Measurements from ENCODE around the gene WDR89.
A peak's percentile ranks its signal among the peaks of the same experiment; 100 is the strongest.
"Not testable (repeated sequence)": the region's sequence is repeated elsewhere in the genome, so short reads cannot be mapped to it uniquely, and the experiment has no call there.

WDR89 gene, protein sequence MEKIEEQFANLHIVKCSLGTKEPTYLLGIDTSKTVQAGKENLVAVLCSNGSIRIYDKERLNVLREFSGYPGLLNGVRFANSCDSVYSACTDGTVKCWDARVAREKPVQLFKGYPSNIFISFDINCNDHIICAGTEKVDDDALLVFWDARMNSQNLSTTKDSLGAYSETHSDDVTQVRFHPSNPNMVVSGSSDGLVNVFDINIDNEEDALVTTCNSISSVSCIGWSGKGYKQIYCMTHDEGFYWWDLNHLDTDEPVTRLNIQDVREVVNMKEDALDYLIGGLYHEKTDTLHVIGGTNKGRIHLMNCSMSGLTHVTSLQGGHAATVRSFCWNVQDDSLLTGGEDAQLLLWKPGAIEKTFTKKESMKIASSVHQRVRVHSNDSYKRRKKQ

DNA sequence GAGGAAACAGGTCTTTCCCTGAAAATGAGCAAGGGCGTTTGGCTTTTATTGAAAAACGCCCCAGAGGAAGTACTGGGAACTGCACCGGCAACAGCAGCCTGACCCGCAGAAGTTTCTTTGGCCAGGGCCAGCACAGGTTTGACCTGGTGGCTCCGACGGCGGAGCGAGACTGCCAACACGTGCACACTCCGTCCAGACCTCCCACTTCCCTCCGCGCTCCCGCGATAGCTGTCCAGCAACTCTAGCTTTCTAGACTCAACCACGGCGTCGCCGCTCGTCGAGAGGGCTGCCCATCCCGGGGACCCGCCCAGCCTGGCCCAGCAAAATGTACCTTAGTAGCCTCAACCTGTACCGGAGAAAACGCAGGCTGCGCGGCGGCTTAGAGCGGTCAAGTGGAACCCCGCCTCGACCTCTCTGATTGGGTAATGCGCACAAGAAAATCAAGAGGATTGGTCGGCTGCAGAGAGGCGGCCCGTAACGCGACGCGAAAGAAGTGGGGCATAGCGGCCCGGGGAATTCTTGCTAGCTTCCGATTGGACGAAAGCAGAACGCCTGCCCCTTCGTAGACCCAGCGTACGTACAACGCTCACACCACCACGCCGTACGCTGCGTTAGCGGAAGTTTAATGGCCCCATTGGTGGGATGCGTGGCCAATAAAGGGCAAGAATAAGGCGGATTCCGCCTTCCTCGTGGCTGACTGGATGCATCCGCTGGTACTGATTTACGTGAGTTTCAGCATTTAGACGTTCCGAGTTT, at the start of gene WDR89:
WDR89 (minus strand) TSS at position 399 of the 756 bp plus-strand sequence. CDS start 41,929 bp downstream, outside the sequence.
- DNase-seq: peak; percentile 98

DNA sequence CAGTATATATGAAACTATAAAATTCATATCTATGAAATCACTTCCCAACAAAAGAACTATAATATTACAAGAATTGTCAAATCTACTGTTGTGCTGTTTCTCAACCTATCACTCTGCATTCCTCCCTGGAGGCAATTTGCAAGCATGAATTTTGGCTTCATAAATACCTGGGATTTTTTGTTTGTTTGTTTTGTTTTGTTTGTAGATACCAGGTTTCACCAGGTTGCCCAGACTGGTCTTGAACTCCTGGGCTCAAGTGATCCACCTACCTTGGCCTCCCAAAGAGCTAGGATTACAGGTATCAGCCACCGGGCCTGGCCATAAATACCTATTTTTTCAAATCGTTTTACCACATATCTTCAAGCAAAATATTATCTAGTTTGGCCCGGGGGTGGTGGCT, 47.5 kb upstream of the WDR89 start:
- DNase-seq: no peak

DNA sequence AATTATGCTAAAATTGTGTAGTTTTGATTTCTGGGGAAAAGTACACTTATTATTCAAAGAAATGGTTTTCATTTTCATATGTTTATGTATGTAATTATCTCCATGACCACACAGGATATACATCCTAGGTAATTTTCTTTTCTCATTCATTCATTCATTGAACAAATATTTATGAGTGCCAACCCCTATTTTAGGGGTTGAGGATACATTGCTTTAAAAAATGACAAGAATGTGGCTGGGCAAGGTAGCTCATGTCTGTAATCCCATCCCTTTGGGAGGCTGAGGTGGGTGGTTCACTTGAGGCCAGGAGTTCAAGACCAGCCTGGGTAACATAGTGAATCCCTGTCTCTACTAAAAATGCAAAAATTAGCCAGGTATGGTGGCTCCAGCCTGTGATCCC, 45.3 kb upstream of the WDR89 start:
- no peak for DNase-seq

DNA sequence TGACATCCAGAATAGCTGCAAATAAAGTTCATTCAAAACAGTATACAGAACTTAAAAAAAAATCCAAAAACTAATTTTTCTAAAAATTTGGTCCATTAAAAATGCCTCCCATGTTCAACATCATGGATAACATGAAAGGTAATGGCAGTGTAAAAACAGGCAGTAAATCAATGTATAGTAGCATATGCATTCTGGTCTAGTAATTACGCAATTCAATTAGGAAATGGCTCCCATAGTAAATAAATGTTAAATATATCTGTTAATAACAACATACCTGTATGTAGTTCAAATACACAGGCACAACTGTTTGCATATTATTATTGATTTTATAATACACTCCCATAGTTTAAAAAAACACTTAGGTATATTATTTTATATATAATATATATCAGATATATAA, 43.7 kb upstream of the WDR89 start:
- DNase-seq: no peak

DNA sequence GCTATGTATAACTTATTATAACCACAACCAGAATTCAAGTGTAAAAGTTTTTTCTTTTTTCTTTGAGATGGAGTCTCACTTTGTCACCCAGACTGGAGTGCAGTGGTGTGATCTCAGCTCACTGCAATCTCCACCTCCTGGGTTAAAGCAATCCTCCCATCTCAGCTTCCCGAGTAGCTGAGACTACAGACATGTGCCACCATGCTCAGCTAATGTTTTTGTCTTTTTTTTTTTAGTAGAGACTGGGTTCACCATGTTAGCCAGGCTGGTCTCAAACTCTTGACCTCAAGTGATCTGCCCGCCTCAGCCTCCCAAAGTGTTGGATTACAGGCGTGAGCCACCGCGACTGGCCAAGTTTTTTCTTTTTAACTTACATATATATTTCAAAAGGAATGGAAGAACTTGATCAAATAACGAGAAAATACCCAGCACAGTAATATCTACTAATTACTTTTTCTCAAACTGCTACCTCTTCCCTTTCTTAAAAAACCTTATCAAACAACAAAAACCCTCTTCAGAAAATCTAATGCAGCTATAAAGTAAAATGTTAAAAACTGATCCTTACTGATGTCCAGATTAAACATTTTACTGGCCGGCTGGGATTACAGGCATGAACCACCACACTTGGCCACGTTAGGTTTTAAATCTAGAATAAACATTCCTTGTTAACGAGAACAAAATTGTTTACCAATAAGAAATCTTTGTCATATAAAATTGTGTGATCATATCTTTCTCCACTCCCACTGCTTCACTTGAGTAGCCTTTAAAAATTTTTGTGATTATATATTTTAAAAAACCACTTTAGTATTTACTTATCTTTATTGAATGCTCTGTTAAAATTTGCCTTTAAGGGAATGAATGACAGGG, 41.3 kb upstream of the WDR89 start:
- DNase-seq: no peak

DNA sequence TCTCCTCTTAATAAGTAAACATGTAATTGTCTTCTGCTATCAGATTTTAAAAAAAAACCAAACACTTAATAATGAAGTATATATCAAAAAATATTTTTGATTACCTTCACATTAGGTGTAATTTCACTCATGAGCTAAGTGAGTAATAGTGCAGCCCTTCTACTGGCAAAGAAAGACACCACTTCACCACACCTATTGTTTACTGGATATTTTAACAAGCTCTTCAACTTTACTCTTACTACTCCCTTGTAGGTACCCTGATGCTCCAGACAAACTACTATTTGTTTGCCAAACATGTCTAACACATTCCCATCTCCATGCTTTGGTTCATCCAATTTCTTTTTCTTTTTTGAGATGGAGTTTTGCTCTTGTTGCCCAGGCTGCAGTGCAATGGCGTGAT, 36.9 kb upstream of the WDR89 start:
- DNase-seq: no peak

DNA sequence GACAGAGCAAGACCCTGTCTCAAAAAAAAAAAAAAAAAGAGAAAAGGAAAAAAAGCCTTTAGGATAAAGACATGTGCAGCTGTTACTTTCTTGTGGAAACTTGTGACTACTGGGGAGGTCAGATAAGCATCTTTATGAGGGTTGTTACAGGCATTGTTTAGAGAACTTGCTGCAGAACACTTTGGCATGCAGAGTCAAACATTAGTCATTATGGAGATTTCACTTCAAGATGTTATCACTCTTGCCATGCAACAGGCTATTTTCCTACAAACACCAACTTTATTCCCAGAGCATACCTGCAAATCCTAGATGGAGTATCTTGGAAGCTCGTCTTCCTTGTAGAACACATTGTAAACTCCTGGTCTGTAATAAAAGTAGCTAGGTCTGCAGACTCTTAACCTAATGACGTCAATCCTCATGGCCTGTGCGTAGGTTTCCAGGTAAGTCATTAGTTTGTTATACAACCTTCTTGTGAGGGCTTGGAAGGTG, 36.3 kb upstream of the WDR89 start:
- DNase-seq: no peak

DNA sequence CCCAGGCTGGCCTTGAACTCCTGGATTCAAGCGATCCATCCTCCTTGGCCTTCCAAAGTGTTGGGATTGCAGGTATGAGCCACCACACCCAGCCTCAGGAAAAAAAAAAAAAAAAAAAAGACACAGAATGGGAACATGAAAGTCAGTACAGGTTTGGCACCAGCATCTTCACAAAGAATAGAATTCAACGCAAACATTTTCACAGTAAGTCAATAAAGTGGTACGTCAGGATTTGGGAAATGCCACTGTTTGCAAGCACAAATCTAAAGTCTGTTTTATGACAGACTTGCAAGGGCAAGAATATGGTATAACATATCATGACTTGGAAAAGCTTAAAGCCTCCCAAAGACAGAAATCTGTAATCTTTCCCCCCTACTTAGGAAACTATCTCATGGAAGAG, 34.9 kb upstream of the WDR89 start:
- no peak for DNase-seq

DNA sequence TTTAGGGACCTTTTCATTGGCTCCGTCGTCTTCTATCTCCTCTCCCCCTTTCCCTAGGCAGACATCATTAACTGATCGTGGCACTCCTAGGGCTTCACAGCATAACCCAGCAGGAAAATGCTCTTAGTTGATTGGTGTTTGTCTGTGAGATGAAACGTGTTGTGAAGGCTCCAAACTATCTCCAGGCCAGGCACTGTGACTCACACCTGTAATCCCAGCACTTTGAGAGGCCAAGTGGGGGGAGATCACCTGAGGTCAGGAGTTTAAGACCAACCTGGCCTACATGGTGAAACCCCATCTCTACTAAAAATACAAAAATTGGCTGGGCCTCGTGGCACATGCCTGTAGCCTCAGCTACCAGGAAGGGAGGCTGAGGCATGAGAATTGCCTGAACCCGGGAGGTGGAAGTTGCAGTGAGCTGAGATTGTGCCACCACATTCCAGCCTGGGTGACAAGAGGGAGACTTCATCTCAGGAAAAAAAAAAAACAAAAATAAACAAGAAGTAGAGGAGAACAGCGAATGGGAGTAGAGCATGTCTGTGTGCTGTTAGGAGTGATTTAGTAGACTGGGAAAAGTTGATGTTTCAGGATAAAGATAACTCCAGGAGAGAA, 32.3 kb upstream of the WDR89 start:
- DNase-seq: no peak

DNA sequence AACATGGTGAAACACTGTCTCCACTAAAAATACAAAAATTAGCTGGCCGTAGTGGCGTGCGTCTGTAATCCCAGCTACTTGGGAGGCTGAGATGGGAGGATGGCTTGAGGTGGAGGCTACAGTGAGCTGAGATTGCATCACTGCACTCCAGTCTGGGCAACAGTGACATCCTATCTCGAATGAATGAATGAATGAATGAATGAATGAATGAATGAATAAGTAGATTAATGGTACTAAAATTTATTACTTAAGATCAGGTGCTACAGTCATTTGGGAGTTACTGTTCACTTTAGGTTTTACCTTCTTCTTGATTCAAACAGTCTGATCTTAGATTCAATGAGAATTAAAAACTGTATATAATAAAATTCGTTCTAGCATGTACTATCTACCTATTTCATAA, 31.6 kb upstream of the WDR89 start:
- DNase-seq: no peak

DNA sequence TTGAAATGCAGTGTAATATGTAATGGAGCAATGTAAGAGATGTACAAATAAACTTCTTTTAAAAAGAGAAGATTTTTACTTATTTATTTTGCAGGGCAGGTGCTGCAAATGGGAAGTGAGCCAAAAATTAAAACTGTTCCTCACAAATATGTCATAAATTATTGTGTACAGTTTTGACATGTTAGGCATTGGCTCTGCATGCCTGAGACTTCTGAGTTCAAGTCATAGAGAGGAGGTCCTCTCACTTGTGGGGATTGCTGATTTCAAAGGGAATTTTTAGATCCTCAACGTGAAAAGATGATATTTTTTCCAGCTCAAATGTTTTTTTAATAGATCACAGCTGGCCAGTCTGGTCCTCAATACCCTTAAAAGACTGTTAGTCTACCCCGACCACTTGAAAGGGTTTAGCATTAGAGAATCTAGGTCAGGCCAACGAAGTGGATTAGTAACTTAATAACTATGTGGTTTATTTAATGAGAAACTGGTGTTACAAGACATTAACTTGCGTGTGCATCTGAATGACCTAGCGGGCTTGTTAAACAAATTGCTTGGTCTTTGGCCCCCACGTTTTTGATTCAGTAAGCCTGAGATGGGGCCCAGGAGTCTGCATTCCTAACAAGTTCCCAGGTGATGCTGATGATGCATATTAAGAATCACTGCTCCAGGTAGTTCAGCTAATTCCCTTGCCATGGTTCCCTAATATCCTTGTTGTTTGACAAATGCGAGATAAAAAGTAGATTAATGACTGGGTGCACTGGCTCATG, 30.9 kb upstream of the WDR89 start:
- no peak for DNase-seq

DNA sequence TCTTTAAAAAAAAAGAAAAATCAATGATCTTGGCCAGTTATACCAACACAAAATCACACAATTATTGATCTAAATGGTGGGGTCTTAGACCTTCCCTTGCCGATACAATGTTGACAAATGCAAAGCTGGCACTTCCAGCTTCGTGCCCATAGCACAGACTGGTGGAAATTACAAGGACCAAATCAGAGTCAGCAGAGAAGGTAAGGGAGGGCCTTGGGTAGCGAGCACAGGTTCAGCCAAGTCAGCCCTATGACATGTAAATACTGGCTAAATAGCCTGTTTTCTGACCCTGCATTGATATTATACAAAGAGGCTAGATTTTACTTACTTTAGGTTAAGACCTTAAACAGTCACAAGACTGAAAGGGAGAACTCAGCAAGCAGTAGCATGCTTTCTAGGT, 30.3 kb upstream of the WDR89 start:
- no peak for DNase-seq

DNA sequence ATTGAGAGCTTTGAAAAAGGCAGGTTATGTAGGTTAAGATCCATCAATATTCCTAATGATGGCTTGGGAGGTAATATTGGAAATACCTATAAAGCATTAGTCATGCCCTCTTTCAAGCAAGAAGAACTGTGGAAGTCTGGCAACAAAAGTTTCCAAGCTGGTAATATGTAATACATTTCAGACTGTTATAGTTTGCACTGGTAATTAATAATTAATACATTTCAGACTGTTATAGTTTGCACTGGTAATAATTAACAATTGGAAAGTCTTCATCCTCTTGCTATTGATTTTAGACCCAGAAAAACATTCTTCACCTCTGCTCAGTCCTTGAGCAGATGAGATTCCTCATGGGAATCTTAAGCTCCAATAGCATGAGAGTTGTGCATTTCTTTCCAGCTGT, 29.0 kb upstream of the WDR89 start:
- no peak for DNase-seq

DNA sequence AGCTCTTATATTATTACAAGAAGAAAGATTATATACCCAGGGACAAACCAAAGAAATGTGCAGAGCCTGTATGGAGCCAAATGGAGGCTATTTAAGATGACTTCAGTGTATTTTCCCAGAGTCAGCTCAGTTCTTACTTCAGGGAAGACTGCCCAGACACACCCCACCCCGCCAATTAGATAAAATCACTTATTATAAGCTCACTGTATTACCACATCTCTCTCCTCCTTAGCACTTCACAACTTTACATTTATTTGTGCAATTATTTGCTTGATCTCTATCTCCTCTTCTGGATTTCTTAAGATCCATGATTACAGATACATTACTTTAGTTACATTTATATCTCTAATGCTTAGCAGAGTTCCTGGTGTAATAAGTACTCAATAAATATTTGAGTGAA, 24.7 kb upstream of the WDR89 start:
- no peak for DNase-seq

DNA sequence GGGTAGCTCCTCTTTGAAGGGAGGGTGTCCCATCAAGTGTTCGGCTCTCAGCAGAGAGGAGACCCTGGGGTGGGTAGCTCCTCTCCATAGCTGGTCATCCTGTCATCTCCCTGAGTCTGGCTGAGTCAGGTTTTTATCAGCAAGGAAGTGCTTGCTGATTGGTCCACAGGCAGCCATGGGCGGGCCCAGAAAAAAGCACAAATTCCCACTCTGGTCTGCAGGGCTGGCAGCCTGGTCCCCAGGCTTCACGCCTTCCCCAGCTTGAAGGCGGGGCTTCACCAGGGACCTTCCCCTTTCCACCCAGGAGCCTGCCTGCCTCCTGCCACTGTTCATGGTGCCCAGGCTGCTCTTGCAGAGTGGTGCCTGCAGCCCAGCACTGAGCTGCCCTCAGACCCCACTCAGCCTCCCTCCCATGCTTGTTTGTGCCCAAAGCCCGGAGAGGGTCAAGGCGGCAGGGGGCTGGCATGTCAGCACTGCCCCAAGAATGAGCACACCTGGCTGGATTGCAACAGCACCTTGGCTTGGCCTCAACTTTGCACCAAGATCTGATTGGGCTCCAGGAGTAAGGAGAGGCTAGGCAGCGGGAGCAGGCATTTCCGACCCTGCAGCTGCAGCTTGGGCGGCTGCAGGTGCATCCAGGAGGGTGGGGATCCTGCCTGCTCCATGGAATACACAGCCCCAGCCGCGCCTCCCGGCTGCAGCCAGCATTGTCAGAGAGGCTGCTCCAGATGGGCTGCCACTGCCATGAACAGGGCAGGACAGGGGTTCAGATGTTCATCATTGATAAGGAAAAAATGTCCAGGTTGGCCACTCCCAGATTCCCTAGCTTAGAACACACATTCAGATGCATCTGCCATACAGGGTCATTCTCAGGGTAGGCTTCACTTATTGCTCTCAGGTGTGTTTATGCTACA, 22.0 kb upstream of the WDR89 start:
- no peak for DNase-seq

DNA sequence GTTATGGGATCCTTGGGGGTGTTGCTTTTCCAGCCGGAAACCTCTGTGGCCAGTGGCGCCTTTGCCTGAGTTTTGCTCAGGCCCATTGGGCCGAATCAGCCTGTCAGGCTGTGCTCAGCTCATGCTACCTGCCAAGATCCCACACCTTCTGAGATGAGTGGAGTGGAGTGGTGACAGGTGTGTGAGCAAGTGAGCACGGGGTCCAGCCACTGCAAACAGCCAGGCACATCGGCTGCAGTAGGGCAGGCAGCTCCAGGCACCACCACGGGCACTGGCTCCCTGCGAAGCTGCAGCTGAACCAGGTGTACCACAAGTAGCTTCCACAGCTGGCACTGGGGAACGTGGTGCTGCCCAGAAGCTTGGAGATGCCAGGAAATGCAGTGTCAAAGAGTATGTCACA, 21.1 kb upstream of the WDR89 start:
- no peak for DNase-seq

DNA sequence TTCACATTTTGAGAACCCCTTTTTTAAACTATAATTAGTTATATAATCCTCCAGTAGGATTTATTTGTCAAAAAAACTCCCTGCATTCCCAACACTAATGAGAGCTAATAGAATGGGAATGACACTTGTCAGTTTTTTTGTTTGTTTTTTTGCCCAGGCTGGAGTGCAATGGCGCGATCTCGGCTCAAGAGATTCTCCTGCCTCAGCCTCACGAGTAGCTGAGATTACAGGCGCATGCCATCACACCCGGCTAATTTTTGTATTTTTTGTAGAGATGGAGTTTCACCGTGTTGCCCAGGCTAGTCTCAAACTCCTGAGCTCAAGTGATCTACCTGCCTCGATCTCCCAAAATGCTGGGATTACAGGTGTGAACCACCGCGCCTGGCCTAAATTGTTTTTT, 20.2 kb upstream of the WDR89 start:
- DNase-seq: not testable (repeated sequence)

DNA sequence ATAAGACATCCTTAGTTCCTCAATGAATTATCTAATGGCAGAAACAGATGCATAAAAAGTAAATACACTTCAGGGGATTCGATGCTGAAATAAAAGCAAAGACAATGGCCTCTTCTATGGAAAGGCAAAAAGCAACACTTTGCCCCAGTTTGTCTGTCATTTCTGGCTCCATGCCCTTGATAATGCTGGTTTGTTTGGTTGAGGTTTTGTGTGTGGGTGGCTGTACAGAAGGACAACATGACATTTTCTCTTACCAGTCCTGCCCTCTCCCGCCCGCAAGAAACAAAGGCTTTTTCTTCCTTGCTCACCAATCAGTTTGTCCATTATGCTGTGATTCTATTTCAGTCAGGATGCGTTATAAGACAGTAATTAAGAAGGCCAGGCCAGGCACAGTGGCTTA, 18.1 kb upstream of the WDR89 start:
- DNase-seq: no peak

DNA sequence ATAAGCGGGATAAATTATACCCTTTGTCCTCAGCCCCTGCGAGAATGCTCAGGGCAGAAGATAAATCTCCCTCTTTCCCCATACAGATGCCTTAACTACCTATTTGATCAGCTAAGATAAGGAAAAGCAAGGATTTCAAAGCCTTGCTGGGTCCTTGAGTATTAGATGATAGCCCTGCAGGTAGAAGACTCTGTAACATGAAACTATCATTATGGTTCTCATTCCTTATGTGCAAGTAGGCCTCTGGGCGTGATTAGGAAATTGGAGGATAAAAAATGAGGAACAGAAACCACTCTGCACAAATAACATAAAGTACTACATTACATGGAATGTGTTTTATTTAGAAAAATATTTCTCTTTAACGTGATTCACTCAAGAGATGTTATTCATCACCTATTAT, 14.5 kb upstream of the WDR89 start:
- no peak for DNase-seq

DNA sequence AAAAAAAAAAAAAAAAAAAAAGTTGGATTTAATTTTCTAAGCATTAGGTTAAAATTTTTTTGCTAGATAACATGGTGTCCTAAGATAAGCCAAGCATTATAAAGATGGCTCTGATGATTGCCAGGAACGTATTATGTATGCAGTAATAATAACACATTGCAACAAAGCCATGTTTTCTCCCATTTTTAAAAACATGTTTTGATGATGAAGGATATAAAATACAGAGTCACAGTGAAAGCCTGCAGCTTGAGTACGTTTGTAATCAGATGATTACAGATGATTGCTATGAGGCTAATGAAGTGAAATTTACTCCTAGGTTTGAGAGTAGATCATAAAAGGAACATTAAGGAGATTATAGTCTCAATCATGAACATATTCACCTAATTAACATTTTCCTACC, 13.3 kb upstream of the WDR89 start:
- no peak for DNase-seq

DNA sequence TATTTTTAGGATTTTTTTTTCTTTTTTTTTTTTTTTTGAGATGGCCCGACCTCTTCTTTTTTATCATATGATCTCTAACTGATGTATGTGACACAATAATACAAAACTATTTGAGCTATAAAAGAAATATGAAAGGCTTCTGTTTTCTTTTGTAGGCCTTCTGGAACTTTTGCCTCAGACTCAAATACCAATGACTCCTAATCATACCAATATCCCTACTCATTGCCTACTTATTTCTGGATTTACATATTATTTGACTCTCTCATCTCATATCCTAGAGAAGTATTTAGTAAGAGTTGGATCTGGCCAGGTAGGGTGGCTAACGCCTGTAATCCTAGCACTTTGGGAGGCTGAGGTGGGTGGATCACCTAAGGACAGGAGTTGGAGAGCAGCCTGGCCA, 12.7 kb upstream of the WDR89 start:
- no peak for DNase-seq

All from CD4-positive, alpha-beta T cell treated with Interleukin-15 for 1 hour (primary cell).